ENCODE data around the gene FBXW8.

DNA sequence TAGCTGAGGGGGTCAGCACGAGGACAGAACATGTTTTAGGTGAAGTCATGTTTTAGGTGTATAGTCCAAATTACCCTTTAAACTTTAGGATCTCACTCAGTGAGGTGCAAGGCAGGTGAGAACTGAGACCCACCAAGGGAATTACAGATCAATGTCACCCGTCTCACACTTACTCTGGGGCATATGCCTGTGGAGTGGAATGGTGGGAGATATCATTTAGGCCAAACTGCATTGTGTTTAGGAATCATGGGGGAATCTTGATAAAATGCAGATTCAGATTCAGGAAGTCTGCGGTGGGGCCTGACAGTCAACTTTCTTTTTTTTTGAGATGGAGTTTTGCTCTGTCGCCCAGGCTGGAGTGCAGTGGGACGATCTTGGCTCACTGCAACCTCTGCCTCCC is 17.8 kb downstream of the FBXW8 start:
- TF ChIP-seq CTCF (conservative IDR thresholded peaks at IDR 0.05 in 1 of 2, IDR thresholded peaks at IDR 0.05 in 1 of 2; ENCODE audit: extremely low read depth in 1 of 2, insufficient read depth in 1 of 2, low read depth in 1 of 2, low read length in 2 of 2): no peak
- TF ChIP-seq EZH2 (IDR thresholded peaks at IDR 0.05; ENCODE audit: borderline replicate concordance, low read length): no peak

Measured in mammary epithelial cell (primary cell).